Measurements from ENCODE around the gene HDAC11.

The HDAC11 gene

DNA sequence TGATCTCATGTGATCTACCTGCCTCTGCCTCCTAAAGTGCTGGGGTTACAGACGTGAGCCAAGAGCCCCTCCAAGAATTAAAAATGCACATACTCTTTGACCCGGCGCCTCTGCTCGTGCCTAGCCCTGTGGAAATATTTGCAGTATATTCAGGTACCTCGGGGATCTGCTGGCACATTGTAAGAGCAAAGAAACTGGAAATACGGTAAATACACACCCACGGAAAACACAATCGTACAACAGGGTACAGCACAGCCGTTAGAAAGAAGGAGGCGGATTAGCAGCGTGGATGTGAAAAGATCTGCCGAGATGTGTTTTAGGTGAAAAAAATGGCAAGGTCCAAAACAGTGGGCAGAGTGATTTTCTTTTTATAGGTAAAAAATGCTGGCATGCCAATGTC, 6.1 kb upstream of the HDAC11 start:
- TF ChIP-seq YY1 (IDR thresholded peaks at IDR 0.05; ENCODE audit: low read depth): no peak
- no peak for TF ChIP-seq TCF12 (IDR thresholded peaks at IDR 0.05; ENCODE audit: low read depth)
- TF ChIP-seq RAD21 (IDR thresholded peaks at IDR 0.05; ENCODE audit: low read depth): no peak
- TF ChIP-seq, protein P1, sequence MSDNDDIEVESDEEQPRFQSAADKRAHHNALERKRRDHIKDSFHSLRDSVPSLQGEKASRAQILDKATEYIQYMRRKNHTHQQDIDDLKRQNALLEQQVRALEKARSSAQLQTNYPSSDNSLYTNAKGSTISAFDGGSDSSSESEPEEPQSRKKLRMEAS (IDR thresholded peaks at IDR 0.05): no peak
- no peak for TF ChIP-seq FOXM1 (IDR thresholded peaks at IDR 0.05; ENCODE audit: borderline replicate concordance, low read depth)
- TF ChIP-seq, protein P2, sequence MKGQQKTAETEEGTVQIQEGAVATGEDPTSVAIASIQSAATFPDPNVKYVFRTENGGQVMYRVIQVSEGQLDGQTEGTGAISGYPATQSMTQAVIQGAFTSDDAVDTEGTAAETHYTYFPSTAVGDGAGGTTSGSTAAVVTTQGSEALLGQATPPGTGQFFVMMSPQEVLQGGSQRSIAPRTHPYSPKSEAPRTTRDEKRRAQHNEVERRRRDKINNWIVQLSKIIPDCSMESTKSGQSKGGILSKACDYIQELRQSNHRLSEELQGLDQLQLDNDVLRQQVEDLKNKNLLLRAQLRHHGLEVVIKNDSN (IDR thresholded peaks at IDR 0.05): no peak
- no peak for TF ChIP-seq CREB1 (IDR thresholded peaks at IDR 0.05; ENCODE audit: low read depth)
- TF ChIP-seq CEBPB (IDR thresholded peaks at IDR 0.05): no peak
- TF ChIP-seq TEAD4 (IDR thresholded peaks at IDR 0.05): no peak
- TF ChIP-seq EGR1 (IDR thresholded peaks at IDR 0.05): no peak
- TF ChIP-seq EP300 (IDR thresholded peaks at IDR 0.05; ENCODE audit: borderline replicate concordance): no peak
- no peak for TF ChIP-seq REST (IDR thresholded peaks at IDR 0.05; ENCODE audit: low read depth)
- TF ChIP-seq TAF1 (IDR thresholded peaks at IDR 0.05; ENCODE audit: low read depth): no peak
- no peak for TF ChIP-seq ZBTB7A (IDR thresholded peaks at IDR 0.05; ENCODE audit: low read depth)
- no peak for TF ChIP-seq NFIC (IDR thresholded peaks at IDR 0.05)

- TF ChIP-seq CEBPB (IDR thresholded peaks at IDR 0.05) (no peak), EGR1 (IDR thresholded peaks at IDR 0.05) (no peak)
- TF ChIP-seq, protein P1 (IDR thresholded peaks at IDR 0.05): no peak
These were observed 5.3 kb upstream of the HDAC11 start for GRCh38 chr3:13474776-13475303.

DNA sequence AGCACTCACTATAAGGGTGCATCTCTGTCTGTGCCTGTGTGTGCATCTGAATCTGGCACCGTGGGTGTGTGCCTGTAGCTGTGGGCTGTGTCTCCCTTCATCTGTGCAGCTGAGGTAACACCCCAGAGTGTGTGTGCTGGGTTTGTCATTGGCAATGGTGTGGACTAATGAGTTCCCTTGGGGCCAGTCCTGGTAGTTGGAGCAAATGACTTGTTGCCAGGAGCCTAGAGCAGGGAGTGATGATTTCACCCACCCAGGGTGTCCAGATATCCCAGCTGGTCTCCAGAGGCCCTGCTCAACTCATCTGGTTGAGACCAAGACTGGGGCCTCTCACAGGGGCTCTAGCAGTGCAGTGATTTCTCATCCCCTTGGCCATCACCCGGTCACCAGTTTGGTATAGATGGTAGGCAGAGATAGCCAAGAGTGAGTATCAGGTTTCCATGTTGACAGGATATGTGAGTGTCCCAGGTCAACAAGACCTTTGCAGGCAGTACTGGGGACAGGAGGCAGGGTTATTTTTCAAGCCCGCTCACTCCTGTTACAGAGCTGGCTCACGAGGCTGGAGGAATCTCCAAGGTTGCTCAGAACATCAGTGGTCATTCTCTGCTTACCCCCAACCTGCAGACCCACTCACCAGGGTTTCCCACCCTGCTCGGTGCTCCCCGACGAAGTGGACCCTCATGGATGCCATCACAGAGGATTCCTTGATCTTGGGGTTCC, 4.1 kb upstream of the HDAC11 start:
- TF ChIP-seq REST (IDR thresholded peaks at IDR 0.05; ENCODE audit: low read depth) (no peak), EP300 (IDR thresholded peaks at IDR 0.05; ENCODE audit: borderline replicate concordance) (no peak), RAD21 (IDR thresholded peaks at IDR 0.05; ENCODE audit: low read depth) (no peak), EGR1 (IDR thresholded peaks at IDR 0.05) (no peak), FOXM1 (IDR thresholded peaks at IDR 0.05; ENCODE audit: borderline replicate concordance, low read depth) (no peak), TCF12 (IDR thresholded peaks at IDR 0.05; ENCODE audit: low read depth) (no peak), CREB1 (IDR thresholded peaks at IDR 0.05; ENCODE audit: low read depth) (no peak), TEAD4 (IDR thresholded peaks at IDR 0.05) (no peak), NFIC (IDR thresholded peaks at IDR 0.05) (no peak), ZBTB7A (IDR thresholded peaks at IDR 0.05; ENCODE audit: low read depth) (no peak), TAF1 (IDR thresholded peaks at IDR 0.05; ENCODE audit: low read depth) (no peak), CEBPB (IDR thresholded peaks at IDR 0.05) (no peak)
- TF ChIP-seq, protein P2 (IDR thresholded peaks at IDR 0.05): no peak
- TF ChIP-seq, protein P1 (IDR thresholded peaks at IDR 0.05): no peak

DNA sequence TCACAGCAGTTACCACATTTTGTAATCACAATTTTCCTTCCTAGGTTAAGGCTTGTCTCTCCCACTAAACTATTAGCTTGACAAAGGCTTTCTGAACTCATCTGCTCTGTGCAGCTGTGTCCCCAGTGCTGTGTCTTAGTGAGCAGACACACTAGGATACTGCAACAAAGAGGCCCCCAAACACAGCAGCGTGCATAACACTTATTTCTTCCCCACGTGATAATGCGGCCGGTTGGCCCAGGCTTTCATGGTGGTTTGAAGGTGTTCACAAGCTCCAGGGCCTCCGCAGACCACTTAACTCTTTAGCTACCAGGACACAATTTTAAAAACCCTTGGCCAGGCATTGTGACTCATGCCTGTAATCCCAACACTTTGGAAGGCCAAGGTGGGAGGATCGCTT, 2.2 kb upstream of the HDAC11 start:
- TF ChIP-seq, protein P1 (IDR thresholded peaks at IDR 0.05): no peak
- TF ChIP-seq TCF12 (IDR thresholded peaks at IDR 0.05; ENCODE audit: low read depth) (no peak), RAD21 (IDR thresholded peaks at IDR 0.05; ENCODE audit: low read depth) (no peak), CEBPB (IDR thresholded peaks at IDR 0.05) (no peak), ZBTB7A (IDR thresholded peaks at IDR 0.05; ENCODE audit: low read depth) (no peak), FOXM1 (IDR thresholded peaks at IDR 0.05; ENCODE audit: borderline replicate concordance, low read depth) (no peak), EGR1 (IDR thresholded peaks at IDR 0.05) (no peak), TAF1 (IDR thresholded peaks at IDR 0.05; ENCODE audit: low read depth) (no peak), TEAD4 (IDR thresholded peaks at IDR 0.05) (no peak), NFIC (IDR thresholded peaks at IDR 0.05) (no peak), YY1 (IDR thresholded peaks at IDR 0.05; ENCODE audit: low read depth) (no peak), REST (IDR thresholded peaks at IDR 0.05; ENCODE audit: low read depth) (no peak)
